GM18505 (cell line): ENCODE data around the gene SPDYE6.
A peak's percentile ranks its signal among the peaks of the same experiment; 100 is the strongest.
"Not testable (repeated sequence)": the region's sequence is repeated elsewhere in the genome, so short reads cannot be mapped to it uniquely, and the experiment has no call there.

ENCODE experiments used
- ATAC-seq: cut with Tn5 transposase; IDR thresholded peaks from one replicate; pipeline ENCODE4 v1.9.1; 2021; ENCODE audit not compliant: unreplicated experiment
- POLR2A ChIP-seq: IDR thresholded peaks from 4 replicates; pipeline ENCODE4 v1.6.1; 2011; ENCODE audit warnings: borderline replicate concordance; ENCODE audit not compliant: insufficient read depth, insufficient read length; ENCODE audit errors: extremely low read depth

SPDYE6 gene

GRCh38 chr7:102326157-102326889, 29.9 kb downstream of the SPDYE6 start:
- ATAC-seq: no peak
- no peak for TF ChIP-seq POLR2A

- not testable (repeated sequence) for ATAC-seq
Observed at GRCh38 chr7:102325106-102325505, 31.1 kb downstream of the SPDYE6 start.

- ATAC-seq: no peak
- TF ChIP-seq POLR2A: no peak
Observed at GRCh38 chr7:102323914-102324195, 32.4 kb downstream of the SPDYE6 start.

GRCh38 chr7:102322202-102322715, 34.0 kb downstream of the SPDYE6 start:
- ATAC-seq: no peak
- TF ChIP-seq POLR2A: peak; percentile 35

- ATAC-seq: no peak
- TF ChIP-seq POLR2A: peak; percentile 39
Observed at GRCh38 chr7:102321351-102322201, 34.7 kb downstream of the SPDYE6 start.

GRCh38 chr7:102320601-102321350, 35.5 kb downstream of the SPDYE6 start:
- no peak for ATAC-seq
- TF ChIP-seq POLR2A: peak; percentile 48

DNA sequence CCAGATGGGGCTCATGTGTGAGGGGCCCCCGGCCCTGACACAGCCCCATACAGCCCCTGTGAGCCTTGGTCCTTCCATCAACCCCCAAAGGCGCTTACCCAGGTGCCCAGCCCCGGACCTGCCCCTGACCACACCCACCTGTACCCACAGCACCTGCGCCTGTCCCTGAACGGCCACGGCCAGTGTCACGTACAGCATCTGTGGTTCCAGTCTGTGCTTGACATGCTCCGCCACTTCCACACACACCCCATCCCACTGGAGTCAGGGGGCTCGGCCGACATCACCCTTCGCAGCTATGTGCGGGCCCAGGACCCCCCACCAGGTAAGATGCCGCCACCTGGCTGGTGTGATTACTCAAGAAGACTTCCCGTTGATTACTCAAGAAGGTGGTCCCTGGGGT, 36.1 kb downstream of the SPDYE6 start:
- ATAC-seq: no peak
- TF ChIP-seq POLR2A: no peak

DNA sequence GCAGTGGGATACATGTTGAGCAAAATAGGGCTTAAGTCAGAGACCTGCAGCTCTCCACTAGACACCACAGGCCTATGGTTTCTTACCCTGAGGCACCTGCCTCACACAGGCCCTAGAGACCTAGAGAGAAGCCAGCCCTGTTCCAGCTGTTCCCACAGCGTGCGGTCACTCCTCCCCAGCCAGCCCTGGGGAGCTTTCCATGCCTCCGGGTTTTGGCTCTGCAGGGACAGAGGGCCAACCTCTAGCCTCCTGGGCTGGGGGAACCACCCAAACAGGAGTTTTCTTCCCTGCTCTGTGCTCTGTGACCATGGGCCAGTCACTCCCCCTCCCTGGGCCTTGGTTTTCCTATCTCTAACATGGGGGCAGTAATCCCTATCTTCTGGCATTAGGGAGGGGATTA, 36.6 kb downstream of the SPDYE6 start:
- ATAC-seq: no peak

GRCh38 chr7:102318482-102318971, 37.7 kb downstream of the SPDYE6 start:
- no peak for ATAC-seq

More for the DNA sequence above, 36.6 kb downstream of the SPDYE6 start:
- no peak for TF ChIP-seq POLR2A

DNA sequence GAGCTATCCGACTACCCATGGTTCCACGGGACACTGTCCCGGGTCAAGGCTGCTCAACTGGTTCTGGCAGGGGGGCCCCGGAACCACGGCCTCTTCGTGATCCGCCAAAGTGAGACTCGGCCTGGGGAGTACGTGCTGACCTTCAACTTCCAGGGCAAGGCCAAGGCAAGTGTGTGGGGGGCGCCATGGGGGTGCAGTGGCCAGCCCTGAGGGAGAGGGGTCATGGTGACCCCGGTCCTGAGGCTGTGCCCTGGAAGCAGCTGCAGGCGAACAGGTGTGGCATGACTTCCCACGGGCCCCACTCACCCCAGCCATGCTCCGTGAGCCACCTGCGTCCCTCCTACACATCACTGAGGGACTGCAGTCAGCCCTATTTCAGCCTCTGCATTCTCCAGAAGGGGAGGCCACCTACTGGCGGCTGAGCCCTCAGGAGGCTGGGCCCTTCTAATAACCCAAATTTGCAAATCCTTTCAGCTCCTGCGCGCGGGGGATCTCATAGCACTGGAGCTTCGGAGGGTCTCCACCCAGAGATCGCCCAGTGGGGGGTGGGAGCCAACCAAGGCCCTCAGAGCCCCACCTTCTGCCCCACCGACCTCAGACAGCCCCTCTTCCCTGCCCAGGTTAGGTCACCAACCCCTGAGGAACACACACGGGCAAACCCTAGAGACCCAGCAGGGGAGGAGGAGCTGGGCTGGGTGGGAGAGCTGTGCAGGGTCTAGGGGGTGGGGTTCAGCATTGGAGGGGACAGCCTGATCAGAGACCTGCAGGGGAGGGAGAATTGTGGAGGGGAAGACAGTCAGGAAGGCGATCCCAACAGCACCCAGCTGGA, 38.8 kb downstream of the SPDYE6 start:
- TF ChIP-seq POLR2A: no peak

More at GRCh38 chr7:102318482-102318971, 37.7 kb downstream of the SPDYE6 start:
- TF ChIP-seq POLR2A: no peak

DNA sequence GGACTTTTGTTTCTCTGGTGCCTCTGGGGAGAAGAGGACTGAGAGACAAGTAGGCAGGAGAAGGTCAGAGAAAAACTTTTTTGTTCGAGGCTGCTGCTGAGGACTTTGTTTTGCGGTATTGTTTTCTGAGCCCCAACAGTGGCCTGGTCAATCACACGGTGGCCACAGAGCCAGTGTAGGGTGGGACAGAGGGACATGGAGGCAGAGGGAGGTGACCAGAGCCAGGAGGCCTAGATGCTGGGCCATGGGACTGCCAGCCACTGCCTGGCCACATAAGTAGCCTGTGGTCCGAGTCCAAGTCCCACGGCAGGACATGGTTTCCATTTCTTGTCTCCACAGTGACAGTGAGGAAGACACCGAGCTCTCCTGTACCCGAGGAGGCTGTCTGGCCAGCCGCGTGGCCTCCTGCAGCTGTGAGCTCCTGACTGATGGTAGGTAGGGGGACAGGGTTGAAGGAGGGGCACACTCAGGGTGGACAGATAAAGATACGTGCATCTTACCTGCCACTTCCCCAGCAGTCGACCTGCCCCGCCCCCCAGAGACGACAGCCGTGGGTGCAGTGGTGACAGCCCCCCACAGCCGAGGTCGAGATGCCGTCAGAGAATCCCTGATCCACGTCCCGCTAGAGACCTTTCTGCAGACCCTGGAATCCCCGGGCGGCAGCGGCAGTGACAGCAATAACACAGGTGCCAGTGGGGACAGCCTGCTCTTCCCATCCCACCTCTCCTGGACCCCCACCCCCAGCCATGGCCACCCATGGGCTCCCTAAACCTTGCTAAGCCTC, 42.1 kb downstream of the SPDYE6 start:
- ATAC-seq: no peak
- TF ChIP-seq POLR2A: no peak

More for the DNA sequence above, 38.8 kb downstream of the SPDYE6 start:
- ATAC-seq: no peak

DNA sequence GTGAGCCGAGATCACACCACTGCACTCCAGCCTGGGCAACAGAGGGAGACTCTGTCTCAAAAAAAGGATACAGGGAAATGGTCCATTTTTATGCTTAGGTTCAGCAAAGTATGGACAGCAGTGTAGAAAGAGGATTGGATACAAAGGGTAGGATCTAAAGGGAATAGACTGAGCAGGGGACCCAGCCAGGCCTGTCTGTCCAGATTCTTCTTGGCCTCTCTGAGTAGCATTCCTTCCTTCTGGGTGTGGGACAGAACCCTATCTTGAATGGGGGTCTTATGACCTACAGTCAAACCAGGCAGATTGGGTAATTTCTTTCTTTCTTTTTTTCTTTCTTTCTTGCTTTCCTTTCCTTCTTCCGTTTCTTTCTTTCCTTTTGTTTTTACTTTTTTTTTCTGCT, 43.9 kb downstream of the SPDYE6 start:
- ATAC-seq: no peak
- no peak for TF ChIP-seq POLR2A
